A549 (cell line): ENCODE results near the gene MORN1. TPM values are rescaled to one million over a fixed set of nuclear protein-coding genes. Genes with fewer than 3 reads are reported as not detected.
"Not testable (repeated sequence)": the region's sequence is repeated elsewhere in the genome, so short reads cannot be mapped to it uniquely, and the experiment has no call there.

Experiments
- ATAC-seq, 2 experiments: fragments of 200-7000 bp in 1 of 2; fragments of >200 bp in 1 of 2; cut with Nextera tagmentation in 1 of 2; cut with Tn5 transposase in 1 of 2; 3 replicates each; pipeline versions ENCODE4 v1.8.0 to v1.9.1; 2018 to 2020; ENCODE audit warnings: mild to moderate bottlenecking in 1 of 2, moderate library complexity in 1 of 2
- CTCF ChIA-PET: fragments of 300-600 bp; sonication (Branson Sonifier 250); formaldehyde crosslinking; extraction: SDS; loops from one replicate; lab custom pipeline; 2021; ENCODE audit warnings: antibody characterized with exemption, inconsistent platforms; lab: Yijun Ruan, JAX
- POLR2A ChIA-PET: fragments of 350-600 bp; formaldehyde crosslinking; extraction: SDS; loops from one replicate; lab custom pipeline; 2021; ENCODE audit warnings: antibody characterized with exemption, inconsistent platforms; lab: Yijun Ruan, JAX
- DNase-seq, 2 experiments: peaks; one replicate each; pipeline versions ENCODE4 v3.0.0 to v3.0.0-alpha.2; 2011 to 2016; ENCODE audit warnings: low read depth in 1 of 2, low spot score in 1 of 2
- FAIRE-seq: peaks from 2 replicates; lab custom pipeline; 2011; peaks lifted over from hg19 to GRCh38; lab: Jason Lieb, UNC
- H3K27ac ChIP-seq, 2 experiments: fragments of >200 bp; sonication (Bioruptor Twin); formaldehyde crosslinking; 3 replicates each; pipeline ENCODE4 v1.5.1; 2016 to 2017
- H3K4me1 ChIP-seq: fragments of >200 bp; sonication (Bioruptor Twin); formaldehyde crosslinking; 3 replicates; pipeline ENCODE4 v1.6.1; 2016
- H3K4me2 ChIP-seq: fragments of >200 bp; sonication (Bioruptor Twin); formaldehyde crosslinking; 3 replicates; pipeline ENCODE4 v1.6.1; 2016
- H3K4me3 ChIP-seq: fragments of >200 bp; sonication (Bioruptor Twin); formaldehyde crosslinking; 3 replicates; pipeline ENCODE4 v1.5.1; 2016
- H3K9me3 ChIP-seq: fragments of >200 bp; sonication (Bioruptor Twin); formaldehyde crosslinking; 3 replicates; pipeline ENCODE4 v1.6.1; 2016
- CBX2 ChIP-seq: fragments of 200-600 bp; sonication (generic); IDR thresholded peaks from 2 replicates; pipeline ENCODE4 v1.6.1; 2016; ENCODE audit warnings: low read depth, mild to moderate bottlenecking, borderline replicate concordance
- CBX8 ChIP-seq: fragments of 200-600 bp; sonication (generic); IDR thresholded peaks from 2 replicates; pipeline ENCODE4 v1.6.1; 2016
- EP300 ChIP-seq, 2 experiments: fragments of >200 bp; sonication (Bioruptor Twin); formaldehyde crosslinking; IDR thresholded peaks; 2 replicates in 1 of 2; 3 replicates in 1 of 2; pipeline ENCODE4 v1.6.1; 2016 to 2017
- ESRRA ChIP-seq: fragments of 150-350 bp; IDR thresholded peaks from 2 replicates; pipeline ENCODE4 v1.6.1; 2014; ENCODE audit warnings: mild to moderate bottlenecking, low read length, borderline replicate concordance
- HEYL ChIP-seq: fragments of 250-450 bp; sonication (Bioruptor Pico); IDR thresholded peaks from 2 replicates; pipeline ENCODE4 v1.8.0; 2021; ENCODE audit warnings: mild to moderate bottlenecking, moderate library complexity
- JUN ChIP-seq, 2 experiments: fragments of >200 bp; sonication (Bioruptor Twin); formaldehyde crosslinking; IDR thresholded peaks; 2 replicates in 1 of 2; 3 replicates in 1 of 2; pipeline ENCODE4 v1.6.1; 2016 to 2017
- JUNB ChIP-seq: fragments of >200 bp; sonication (Bioruptor Twin); formaldehyde crosslinking; IDR thresholded peaks from 2 replicates; pipeline ENCODE4 v1.6.1; 2016
- NPAS2 ChIP-seq: fragments of 250-450 bp; sonication (Bioruptor Pico); IDR thresholded peaks from 2 replicates; pipeline ENCODE4 v1.8.0; 2022; ENCODE audit warnings: mild to moderate bottlenecking, moderate library complexity, borderline replicate concordance
- RCOR1 ChIP-seq: fragments of 150-350 bp; IDR thresholded peaks from 2 replicates; pipeline ENCODE4 v1.6.1; 2014; ENCODE audit warnings: antibody characterized with exemption, low read length, low read depth
- RFX5 ChIP-seq: fragments of 450-650 bp; IDR thresholded peaks from 2 replicates; pipeline ENCODE4 v1.7.1; 2014; ENCODE audit warnings: antibody characterized with exemption, mild to moderate bottlenecking, moderate library complexity
- SMC3 ChIP-seq: fragments of >200 bp; sonication (Bioruptor Twin); formaldehyde crosslinking; IDR thresholded peaks from 3 replicates; pipeline ENCODE4 v1.6.1; 2018; ENCODE audit warnings: inconsistent platforms
- WGBS: methylation state at CpG from one replicate; pipeline ENCODE4 v1.1.6; 2017; ENCODE audit errors: missing lambda C conversion rate; 5-methylcytosine and 5-hydroxymethylcytosine counted together
- polyA plus RNA-seq, 4 experiments: library from polyadenylated mRNA; depleted of rRNA in 3 of 4; stranded (reverse); fragments of >200 nt; fragmentation: RNase III in 1 of 4; extraction: RNeasy Plus Mini Kit Qiagen cat#74134 plus additional on column Dnase treatment in 1 of 4; gene quantifications; 2 replicates in 3 of 4; 3 replicates in 1 of 4; pipeline ENCODE4 v1.2.3, GENCODE V29; 2011 to 2017
- TF ChIP-seq, protein P1 (sequence below): IDR thresholded peaks from 2 replicates; pipeline ENCODE4 v1.6.1; 2012
- TF ChIP-seq, protein P2 (sequence below): fragments of >200 bp; sonication (Bioruptor Twin); formaldehyde crosslinking; IDR thresholded peaks from 3 replicates; pipeline ENCODE4 v1.5.1; 2016
- TF ChIP-seq, protein P3 (sequence below): fragments of 450-650 bp; IDR thresholded peaks from 2 replicates; pipeline ENCODE4 v1.6.1; 2014; ENCODE audit warnings: antibody characterized with exemption
- TF ChIP-seq, protein P4 (sequence below): fragments of >200 bp; sonication (Bioruptor Twin); formaldehyde crosslinking; IDR thresholded peaks from 2 replicates; pipeline ENCODE4 v1.6.1; 2016

The MORN1 gene
- polyA plus RNA-seq, 2 of the 4 experiments (the other 2 are of a cell fraction) = 6.9 to 8.9 TPM

DNA sequence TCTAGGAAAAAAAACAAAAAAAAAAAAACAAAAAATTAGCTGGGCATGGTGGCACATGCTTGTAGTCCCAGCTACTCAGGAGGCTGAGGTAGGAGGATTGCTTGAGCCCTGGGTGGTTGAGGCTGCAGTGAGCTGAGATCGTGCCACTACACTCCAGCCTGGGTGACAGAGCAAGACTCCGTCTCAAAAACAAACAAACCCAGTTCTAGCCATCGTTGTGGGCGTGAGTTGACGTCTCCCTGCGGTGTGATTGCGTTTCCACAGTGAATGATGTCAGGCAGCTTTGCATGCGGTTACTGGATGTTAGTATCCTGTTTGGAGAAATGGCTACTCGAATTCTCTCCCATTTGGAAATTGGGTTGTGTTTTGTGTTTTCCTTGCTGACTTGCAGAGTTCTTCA, 95.1 kb downstream of the MORN1 start:
- H3K4me3 ChIP-seq, H3K9me3 ChIP-seq, ATAC-seq, H3K4me2 ChIP-seq, POLR2A ChIA-PET, H3K27ac ChIP-seq, FAIRE-seq, H3K4me1 ChIP-seq, DNase-seq: not testable (repeated sequence)
- CTCF ChIA-PET = interaction anchor here (0.6 kb wide), 1 partner anchor 87 kb away, joined by 3 read pairs; no protein-coding TSS in a partner anchor
- WGBS = 93% methylated on average over 9 of the region's 9 CpGs

DNA sequence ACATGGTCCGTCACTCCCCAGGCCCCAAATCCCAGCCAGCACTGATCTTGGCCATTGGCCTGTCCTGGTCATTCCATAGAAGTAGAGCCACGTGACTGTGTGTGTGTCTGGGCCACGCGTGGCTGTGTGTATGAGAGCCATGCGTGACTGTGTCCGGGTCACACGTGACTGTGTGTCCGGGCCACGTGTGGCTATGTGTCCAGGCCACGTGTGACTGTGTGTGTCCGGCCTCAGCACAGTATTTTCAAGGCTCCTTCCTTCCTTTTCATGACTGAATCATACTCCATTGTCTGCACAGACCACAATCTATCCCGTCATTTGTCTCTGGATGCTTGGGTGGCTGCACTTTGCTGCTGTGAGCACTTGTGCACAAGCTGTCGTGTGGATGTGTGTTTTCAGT, 95.8 kb downstream of the MORN1 start:
- Histone ChIP-seq H3K27ac (no peak overlapping the region), H3K4me2 (no peak overlapping the region), H3K4me1 (no peaks in the 10 kb centered on the region)
- DNase-seq = no peak
- no peak for TF ChIP-seq SMC3
- no peak for TF ChIP-seq CBX8
- no peak for TF ChIP-seq ESRRA
- TF ChIP-seq EP300 (IDR thresholded peaks at IDR 0.05) = no peak
- TF ChIP-seq, all 56 proteins: peak for 0
- ChIA-PET POLR2A (no interaction called here), CTCF (interaction anchor here (1.4 kb wide), 1 partner anchor 19 kb away, joined by 4 read pairs; no protein-coding TSS in a partner anchor)
- no peak overlapping the region for H3K4me3 ChIP-seq
- WGBS = 94% methylated on average over 12 of the region's 13 CpGs
- no peak for ATAC-seq
- H3K9me3 ChIP-seq = no peaks in the 10 kb centered on the region
- no peak for FAIRE-seq

DNA sequence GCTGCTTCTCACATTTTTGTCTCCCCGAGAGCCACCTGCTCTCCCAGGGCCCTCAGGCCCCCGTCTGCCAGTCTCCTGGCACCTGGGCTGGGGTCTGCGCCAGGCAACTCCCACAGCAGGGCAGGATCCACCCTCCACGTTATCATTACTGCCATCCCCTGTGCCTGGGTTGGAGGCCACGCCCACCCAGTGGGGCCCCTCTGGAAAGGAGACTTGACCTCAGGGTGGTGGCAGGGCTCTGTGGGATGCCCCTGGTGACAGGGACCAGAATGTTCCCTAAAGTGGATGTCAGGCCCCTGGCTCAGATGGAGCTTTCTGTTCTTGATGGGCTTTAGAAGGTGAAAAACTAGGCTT, 96.7 kb downstream of the MORN1 start:
- Histone ChIP-seq H3K9me3 (no peaks in the 10 kb centered on the region), H3K4me3 (no peak overlapping the region), H3K4me1 (0 out of 3 replicates have a peak, but pooled peaks cover 3% of the 10 kb centered on the region), H3K4me2 (no peak overlapping the region), H3K27ac (no peak overlapping the region)
- DNase-seq (no peak), ATAC-seq (no peak), FAIRE-seq (no peak)
- POLR2A ChIA-PET = no interaction called here
- TF ChIP-seq RFX5 (no peak), CBX2 (no peak), JUN (IDR thresholded peaks at IDR 0.05) (no peak), JUNB (no peak), RCOR1 (no peak), NPAS2 (CRISPR knock-in tag) (no peak), HEYL (CRISPR knock-in tag) (no peak)
- TF ChIP-seq, protein P1, sequence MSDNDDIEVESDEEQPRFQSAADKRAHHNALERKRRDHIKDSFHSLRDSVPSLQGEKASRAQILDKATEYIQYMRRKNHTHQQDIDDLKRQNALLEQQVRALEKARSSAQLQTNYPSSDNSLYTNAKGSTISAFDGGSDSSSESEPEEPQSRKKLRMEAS = no peak
- TF ChIP-seq, protein P2, sequence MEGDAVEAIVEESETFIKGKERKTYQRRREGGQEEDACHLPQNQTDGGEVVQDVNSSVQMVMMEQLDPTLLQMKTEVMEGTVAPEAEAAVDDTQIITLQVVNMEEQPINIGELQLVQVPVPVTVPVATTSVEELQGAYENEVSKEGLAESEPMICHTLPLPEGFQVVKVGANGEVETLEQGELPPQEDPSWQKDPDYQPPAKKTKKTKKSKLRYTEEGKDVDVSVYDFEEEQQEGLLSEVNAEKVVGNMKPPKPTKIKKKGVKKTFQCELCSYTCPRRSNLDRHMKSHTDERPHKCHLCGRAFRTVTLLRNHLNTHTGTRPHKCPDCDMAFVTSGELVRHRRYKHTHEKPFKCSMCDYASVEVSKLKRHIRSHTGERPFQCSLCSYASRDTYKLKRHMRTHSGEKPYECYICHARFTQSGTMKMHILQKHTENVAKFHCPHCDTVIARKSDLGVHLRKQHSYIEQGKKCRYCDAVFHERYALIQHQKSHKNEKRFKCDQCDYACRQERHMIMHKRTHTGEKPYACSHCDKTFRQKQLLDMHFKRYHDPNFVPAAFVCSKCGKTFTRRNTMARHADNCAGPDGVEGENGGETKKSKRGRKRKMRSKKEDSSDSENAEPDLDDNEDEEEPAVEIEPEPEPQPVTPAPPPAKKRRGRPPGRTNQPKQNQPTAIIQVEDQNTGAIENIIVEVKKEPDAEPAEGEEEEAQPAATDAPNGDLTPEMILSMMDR = no peak
- TF ChIP-seq, protein P3, sequence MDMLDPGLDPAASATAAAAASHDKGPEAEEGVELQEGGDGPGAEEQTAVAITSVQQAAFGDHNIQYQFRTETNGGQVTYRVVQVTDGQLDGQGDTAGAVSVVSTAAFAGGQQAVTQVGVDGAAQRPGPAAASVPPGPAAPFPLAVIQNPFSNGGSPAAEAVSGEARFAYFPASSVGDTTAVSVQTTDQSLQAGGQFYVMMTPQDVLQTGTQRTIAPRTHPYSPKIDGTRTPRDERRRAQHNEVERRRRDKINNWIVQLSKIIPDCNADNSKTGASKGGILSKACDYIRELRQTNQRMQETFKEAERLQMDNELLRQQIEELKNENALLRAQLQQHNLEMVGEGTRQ = no peak
- TF ChIP-seq, protein P4, sequence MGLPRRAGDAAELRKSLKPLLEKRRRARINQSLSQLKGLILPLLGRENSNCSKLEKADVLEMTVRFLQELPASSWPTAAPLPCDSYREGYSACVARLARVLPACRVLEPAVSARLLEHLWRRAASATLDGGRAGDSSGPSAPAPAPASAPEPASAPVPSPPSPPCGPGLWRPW = no peak
- CTCF ChIA-PET = interaction anchor here (1.4 kb wide), 1 partner anchor 20 kb away, joined by 4 read pairs; no protein-coding TSS in a partner anchor
- 89% methylated on average over 4 of the region's 5 CpGs for whole genome bisulfite sequencing

DNA sequence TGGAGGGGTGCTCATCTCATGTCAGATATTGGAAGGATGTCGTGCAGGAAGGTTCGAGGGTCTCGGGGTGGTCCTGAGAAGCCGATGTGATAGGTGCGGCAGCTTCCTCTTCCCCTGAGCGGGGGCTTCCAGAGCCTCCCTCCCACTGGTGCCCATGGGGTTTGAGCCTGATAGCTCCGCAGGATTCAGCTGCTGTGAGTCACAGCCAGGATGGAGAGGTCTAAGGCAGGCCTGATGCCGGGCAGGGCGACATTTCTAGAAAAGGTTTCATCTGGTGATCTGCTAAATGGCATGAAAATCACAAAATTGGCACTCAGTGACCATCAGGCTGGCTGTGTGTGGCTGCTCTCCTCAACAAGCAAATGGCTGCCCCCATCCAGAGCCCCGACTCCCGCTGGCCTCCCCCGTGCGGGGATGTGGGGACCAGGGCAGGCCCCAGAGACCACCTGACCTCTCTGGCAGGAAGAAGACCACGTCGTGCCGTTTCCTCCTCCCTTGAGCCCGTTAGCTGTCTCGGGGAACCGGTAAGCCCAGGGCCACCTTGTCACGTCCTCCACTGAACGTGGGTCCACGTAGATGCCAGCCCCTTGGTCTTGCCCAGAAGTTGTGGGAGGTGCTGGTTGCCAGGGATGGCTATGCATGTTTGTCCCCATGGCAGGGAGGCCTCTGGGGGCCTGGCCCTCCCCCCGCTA, 97.2 kb downstream of the MORN1 start:
- 94% methylated on average over 22 of the region's 23 CpGs for WGBS
- Histone ChIP-seq H3K4me3 (no peak overlapping the region), H3K9me3 (no peaks in the 10 kb centered on the region), H3K27ac (no peak overlapping the region), H3K4me2 (no peak overlapping the region), H3K4me1 (0 out of 3 replicates have a peak, but pooled peaks cover 3% of the 10 kb centered on the region)
- TF ChIP-seq CBX2 = no peak
- ATAC-seq (no peak), DNase-seq (no peak), FAIRE-seq (no peak)
- POLR2A ChIA-PET = no interaction called here
- CTCF ChIA-PET = interaction anchor here (1.4 kb wide), 1 partner anchor 21 kb away, joined by 4 read pairs; no protein-coding TSS in a partner anchor
